Ammon's horn (tissue), 1 donor: ENCODE data around the gene RAB1B.

Experiments
- DNase-seq: peaks from one replicate; pipeline ENCODE4 v3.0.0-alpha.2; 2016; ENCODE audit warnings: low spot score

The RAB1B gene

DNA sequence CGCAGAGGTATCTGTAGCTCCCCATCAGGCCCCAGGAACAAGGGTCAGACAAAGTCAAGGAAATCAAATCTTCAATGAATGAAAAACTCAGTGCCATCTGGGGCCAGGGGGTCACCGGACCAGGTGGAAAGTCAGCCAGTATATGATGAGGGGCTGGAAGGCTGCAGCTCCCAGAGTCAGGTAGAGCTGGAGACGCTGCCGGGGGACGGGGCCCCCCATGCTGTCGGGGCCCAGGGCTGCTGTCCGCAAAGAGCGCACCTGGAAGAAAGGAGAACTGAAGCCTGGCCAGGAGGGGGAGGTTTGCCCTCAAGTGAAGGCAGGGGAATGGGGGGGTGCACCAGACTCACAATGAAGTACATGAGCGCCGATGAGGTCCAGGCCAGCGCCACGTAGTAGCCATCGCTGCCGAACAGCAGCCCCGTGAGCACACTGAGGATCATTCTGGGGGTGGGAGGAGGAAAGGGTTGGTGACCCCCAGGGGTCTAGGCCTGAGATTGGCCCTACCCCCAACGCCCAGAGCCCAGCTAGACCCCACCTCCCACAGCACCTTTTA is 16.2 kb downstream of the RAB1B start:
- DNase-seq = no peak

DNA sequence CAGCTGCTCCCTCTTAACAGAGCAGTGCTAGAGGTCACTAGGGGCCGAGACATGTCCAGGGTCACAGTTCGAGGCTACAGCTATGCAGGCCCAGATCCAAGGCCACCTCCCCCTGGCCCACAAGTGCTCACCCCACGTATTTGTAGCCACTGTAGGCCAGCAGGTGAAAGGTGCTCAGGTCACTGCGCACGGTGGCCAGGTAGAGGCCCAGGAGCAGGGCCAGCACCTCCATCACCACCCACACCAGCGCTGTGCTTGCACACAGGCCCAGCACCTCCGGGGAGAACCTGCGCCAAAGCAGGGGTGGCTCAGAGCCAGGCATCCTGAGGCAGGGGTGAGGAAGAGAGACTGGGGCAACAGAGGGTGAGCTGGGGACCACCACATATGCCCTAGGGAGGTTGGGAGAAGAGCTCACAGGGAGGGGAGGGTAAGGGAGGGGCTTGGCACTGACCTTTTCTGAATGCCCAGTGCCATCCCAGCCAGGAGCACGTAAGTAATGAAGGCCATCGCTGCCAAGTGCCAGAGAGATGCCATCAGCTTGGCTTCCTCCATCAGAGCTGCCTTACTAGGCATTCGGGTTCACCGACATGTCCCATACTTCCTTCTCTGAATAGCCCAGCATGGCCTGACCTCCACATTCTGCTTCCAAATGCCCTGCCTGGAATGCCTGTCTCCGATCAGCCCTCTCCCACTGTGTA is 17.0 kb downstream of the RAB1B start:
- DNase-seq = no peak

DNA sequence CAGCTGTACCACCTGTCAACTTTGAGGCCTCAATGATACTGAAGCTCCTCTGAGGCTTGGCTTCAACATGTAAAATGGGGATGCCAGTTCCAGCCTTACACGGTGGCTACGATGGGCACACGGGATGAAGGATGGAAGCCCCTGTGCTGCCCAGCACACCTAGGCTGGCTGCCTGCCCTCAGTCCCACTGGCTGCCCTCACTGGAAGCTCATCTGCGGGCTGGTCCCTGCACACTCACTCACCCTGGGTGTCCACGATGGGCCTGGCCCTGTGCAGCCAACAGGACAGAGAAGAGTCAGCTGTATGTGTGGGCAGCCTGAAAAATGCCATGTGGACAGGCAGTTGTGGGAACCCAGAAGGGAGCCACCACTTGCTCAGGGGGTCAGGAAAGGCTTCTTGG is 18.3 kb downstream of the RAB1B start:
- no peak for DNase-seq

DNA sequence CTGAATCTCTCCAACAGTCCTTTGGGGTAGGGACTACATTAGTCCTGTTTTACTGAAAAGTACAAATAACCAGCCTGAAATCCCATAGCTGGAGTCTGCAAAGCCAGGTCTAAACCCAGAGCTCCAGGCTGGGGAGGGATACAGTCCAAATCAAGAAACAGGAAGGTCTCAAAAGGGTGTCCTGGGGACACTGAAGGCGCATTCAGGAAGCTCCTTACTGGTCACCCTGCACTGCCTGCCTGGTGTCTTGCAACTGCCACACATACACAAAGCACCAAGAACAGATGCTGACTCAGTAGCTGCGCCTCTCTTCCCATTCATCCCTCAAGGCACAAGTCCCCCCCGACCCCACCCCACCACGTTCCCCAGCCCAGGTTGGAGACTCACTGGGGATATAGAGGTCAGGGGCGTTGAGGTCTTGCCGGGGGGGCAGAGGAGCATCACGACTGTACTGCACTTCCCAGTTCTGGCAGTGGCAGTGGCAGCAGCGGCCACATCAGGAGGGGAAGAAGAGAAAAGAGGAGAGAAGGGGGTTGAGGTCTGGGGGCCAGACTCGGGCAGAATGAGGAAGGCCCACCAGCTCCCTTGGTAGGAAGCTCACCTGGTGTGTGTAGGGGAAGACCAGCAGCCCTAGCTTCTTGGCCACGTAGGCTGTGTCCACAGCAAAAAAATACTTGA is 18.9 kb downstream of the RAB1B start:
- no peak for DNase-seq

- DNase-seq = no peak
Measured at GRCh38 chr11:66287889-66288670, 19.6 kb downstream of the RAB1B start.

DNA sequence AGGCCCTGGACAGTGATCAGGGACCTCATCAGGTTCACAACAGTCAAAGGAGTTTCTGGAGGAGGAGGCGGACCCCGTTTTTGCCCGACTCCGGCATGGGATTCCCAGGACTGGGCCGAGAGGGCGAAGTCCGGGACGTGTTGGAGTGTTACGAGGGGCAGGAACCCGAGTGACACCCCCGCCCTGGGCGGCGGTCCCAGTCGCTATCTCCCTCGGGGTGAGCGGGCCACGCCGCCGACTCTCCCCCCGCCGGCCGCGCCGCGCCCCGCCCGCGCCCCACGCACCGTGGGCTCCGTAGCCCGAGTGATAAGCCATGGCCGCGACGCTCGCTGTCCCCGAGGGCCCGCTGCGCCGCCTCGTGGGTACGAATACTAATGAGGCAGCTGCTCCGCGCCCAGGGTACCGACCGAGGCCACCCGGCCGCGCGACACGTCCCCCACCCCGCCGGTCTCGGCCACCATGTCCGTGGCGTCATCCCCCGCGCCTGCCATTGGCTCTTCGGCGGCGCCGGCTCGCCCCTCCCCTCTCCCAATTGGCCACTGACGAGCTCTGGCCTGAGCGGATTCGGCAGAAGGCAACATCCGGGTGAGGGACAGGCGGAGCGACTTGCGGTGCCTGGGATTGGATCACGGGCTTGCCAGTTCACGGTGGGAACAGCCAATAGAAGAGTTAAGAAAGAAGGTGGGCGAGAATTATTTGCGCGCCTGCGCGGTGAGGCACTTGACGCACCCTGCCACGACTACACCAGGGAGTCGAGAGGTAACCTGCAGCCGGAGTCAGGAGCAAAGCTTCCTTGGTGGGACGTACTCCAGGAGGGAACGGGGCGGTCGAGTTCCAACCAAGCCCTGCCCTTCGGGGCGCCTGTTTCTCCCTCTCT is 20.5 kb downstream of the RAB1B start, which contains the start of gene YIF1A:
TSS of gene YIF1A (minus strand) at position 473 of the 877 bp plus-strand sequence. CDS start at position 315, 158 bp downstream.
- peak; percentile 100 for DNase-seq

DNA sequence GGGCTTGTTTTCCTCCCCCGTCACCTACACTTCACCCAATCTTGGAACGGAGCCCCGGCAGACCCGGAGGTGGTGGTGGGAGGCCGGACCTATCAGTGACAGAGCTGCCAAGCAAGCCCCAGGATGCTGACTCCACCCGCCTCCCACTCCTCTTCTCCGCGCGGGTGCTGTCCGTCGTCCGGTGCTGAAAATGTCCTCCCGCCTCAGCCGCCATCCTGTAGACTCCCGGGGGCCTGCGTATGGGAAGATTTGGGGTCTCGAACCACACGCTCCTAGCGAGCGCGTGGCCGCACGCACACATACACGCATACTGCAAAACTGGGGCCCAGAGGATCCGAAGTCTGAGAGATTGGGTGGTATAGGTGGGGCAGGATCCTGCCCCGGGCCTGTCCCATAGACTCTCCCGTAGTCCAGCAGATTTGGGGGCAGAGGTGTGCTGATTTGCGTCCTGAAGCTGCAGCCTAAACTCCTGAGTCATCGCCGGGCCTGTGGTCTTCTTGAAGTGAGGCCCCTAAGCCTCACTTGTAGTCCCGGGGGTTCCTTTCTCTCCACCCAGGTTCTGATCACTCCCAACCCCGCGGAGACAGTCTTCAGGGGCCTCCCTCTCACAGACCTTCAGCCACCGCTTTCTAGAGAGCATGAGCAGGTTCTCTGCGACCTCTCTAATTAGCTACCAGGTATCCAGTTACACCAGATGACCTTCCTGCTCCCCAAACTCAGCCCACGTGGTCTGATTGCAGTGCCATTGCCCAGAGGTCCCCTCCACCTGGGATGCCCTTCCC is 21.3 kb downstream of the RAB1B start:
- DNase-seq = peak; percentile 67

DNA sequence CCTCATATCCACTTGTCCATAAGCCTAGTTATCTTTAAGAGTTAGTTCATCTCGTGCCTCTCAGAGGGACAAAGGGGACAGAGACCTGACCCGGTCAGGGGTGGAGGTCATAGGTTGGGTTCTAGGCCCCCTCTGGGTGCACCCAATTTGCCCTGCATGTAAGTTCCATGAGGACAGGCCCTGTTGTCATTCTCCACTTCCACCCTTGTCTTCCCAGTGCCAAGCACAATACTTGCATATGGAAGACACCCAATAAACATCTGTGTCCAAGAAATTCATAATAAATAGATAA is 21.8 kb downstream of the RAB1B start:
- no peak for DNase-seq

DNA sequence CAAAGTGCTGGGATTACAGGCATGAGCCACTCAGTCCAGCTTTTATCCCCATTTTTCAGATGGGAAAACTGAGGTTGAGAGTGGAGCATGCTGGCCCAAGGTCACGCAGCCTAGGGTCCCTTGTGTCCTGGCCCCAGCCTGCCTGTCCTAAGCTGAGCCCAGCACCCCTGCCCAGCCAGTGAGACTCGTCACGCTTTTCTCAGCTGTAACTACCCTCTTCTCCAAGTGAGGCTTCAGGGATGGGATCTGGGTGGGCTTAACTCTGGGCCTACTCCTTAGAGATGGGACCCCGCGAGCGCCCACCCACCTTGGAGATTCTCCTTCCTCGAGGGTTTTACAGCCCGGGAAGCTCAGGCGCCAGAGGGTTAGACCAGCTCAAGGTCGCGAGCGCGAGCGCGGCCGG is 22.9 kb downstream of the RAB1B start:
- DNase-seq = no peak

DNA sequence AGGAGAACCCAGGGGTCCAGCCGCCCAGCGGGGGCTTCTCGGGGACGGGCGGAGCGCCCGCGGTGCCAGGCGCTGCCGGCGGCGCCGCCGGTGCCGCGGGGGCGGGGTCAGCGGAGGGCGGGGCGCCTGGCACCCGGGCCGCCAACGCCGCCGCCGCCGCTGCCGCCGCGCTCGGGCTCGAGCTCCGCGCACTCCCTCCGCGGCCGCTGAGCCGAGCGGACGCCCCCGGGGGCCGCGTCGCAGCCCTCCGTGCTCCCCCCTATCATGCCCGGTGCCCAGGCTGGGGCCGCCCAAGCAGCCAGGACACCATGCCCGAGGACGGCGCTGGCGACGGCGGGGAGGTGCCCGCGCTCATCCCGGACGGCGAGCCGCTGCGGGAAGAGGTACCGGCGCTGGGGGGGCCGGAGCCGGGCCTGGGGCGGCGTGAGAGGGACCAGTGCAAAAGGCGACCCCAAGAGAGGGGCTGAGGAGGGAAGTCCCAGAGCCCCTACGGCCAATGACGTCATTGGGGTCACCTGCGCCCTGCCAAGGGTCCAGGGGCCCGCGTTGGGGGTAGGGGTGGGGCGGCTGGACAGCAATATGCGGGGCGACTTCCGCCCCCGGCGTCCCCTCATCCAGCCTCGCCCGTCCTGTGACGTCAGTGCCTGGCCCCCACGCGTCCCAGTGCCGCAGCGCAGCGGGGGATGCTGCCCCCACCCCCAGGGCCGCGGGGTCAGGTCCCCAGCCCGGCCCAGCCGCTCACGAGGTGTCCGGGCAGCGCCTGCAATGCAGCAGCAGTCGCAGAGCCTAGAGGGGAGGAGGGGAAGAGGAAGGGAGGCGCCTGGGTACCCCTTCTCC is 23.5 kb downstream of the RAB1B start, which contains the start of gene TMEM151A:
TSS of gene TMEM151A (plus strand) at position 189 of the 837 bp plus-strand sequence. CDS start at position 309, 120 bp downstream.
- peak; percentile 54 for DNase-seq

DNA sequence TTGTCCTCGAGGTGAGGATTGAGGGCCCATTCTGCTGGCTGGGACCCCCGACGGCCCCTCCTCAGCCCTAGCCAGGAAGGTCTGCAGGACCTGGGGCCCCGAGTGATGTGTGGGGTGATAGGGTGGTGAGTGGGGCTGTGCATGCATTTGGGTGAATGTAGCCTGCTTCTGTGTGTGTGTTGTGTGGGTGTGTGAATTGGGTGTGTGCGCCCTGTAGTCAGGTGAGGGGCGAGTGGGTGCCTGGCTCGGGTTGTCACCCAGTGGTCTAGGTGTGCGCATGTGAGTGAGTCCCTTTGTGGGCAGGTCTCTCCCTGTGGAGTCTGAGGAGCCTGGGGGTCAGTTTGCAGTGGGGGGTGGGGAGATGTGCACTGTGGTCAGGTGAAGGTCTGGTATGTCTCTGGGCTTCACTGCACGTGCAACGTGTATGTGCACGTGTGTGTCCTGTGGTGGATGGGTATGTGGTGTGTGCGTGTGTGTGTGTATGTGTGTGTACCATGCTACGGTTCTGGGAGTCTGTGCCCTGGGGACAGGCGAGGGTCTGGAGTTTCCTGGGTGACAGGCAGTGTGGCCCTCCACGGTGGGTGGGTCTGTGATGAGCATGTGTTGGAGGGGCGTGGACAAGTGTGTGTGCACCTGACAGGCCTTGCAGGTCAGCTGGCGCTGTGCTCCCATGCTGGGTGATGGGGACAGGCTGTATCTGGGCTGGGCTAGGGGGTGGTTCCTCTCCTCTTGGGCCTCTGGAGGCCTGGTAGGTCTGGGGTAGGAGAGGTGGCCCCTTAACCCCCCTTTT is 24.3 kb downstream of the RAB1B start:
- DNase-seq = no peak

DNA sequence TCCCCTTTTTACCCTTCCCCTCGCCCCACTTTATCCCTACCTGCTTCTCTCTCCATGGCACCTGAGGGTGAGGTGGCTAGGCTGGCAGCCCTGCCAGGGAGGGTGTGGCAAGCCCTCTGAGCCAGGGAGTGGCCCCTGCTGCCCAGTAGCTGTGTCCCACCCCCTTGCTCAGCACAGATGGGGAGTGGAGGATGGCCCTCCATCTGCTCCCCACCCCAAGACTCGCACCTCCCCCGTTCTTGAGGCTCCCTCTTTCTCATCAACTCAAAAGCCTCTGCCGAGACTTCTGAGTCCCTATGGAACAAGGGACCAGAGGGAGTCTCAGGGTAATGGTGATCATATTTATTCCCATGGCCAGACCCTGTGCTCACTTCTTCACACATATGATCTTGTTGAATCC is 24.9 kb downstream of the RAB1B start:
- no peak for DNase-seq

DNA sequence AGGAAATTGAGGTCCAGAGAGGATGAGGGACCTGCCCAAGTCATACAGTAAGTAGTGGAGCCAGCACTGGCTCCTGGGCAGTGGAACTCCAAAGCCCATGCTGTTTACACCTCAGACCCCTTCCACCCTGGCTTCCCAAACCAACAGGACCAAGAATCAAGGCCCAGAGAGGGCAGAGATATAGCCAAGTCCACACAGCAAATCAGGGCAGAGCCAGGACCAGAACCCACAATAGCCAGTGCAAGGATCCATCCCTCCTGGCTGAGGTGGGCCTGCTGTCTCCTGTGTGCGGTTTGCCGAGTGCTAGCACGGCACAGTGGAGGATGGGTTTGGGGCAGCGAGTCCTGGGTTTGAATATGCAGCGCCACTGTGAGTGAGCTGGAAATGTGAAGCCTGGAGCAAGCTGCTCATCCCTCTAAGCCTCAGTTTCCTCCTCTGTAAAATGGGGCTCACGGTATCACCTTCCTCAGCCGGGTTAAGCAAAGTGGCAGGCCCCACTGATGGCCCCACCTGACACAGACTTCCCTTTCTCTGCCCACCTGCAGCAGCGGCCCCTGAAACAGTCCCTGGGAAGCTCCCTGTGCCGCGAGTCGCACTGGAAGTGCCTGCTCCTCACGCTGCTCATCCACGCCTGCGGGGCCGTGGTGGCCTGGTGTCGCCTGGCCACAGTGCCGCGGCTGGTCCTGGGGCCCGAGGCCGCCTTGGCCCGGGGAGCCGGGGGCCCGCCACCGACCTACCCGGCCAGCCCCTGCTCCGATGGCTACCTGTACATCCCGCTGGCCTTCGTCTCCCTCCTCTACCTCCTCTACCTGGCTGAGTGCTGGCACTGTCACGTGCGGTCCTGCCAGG is 25.6 kb downstream of the RAB1B start:
- no peak for DNase-seq

GRCh38 chr11:66294626-66295620 is 26.5 kb downstream of the RAB1B start:
- no peak for DNase-seq

GRCh38 chr11:66297610-66298009 is 29.2 kb downstream of the RAB1B start:
- no peak for DNase-seq

- no peak for DNase-seq
Measured at GRCh38 chr11:66299186-66299585, 30.7 kb downstream of the RAB1B start.

DNA sequence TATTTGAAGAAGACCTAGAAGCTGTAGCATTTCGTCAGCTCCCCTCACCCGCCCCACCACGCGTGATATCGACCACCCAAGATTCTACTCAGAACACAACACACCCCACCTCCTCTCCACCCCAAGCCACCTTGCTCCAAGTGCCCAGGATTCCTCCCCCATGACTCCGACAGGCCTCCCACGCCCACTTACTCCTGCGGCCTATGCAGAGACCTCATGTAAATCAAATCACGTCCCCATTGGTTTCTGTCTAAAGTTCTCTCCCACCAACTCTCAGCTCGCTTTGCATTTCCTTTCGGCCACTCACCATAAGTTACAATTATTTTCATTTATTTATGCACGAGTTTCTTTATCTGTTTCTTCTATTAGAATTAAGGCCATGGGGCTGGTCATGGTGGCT is 34.2 kb downstream of the RAB1B start:
- no peak for DNase-seq
